HCEC 1CT (cell line): ENCODE measurements around the gene GOLGA2.

Experiments used
- DNase-seq: peaks from one replicate; pipeline ENCODE4 v3.0.0-alpha.2; 2017

Gene GOLGA2

DNA sequence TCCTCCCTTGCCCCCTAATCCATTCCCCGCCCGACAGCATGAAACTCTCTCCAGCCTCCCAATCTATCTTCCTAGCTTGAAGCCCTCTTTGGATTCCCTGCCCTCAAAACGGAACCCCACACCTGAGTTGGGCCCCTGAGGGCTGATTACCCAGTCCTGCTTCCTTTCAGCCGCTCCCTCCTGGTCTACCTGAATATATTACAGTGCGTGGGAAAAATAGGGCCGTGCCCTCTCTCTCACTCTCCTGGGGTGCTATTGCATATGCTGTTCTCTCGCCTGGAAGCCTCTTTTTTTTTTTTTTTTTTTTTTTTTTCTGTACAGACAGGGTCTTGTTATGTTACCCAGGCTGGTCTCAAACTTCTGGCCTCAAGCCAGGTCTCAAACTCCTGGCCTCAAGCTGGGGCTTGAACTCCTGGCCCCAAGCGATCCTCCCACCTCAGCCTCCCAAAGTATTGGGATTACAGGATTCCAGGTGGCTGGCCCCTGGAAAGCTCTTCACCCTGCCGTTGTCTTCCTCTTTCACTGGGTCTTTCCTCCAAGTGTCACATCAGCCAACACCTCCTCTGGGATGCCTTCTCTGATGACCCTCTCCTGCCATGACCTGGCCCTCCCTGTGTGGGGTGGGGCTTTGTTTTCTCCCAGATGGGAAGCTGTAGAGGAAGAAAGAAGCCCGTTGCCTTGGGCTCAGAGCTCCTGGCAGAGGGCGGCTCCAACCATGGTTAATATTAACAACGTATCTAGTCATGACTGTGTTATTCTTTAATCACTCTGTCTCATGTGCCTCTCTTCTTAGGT lies 64.4 kb downstream of the GOLGA2 start:
- no peak for DNase-seq

DNA sequence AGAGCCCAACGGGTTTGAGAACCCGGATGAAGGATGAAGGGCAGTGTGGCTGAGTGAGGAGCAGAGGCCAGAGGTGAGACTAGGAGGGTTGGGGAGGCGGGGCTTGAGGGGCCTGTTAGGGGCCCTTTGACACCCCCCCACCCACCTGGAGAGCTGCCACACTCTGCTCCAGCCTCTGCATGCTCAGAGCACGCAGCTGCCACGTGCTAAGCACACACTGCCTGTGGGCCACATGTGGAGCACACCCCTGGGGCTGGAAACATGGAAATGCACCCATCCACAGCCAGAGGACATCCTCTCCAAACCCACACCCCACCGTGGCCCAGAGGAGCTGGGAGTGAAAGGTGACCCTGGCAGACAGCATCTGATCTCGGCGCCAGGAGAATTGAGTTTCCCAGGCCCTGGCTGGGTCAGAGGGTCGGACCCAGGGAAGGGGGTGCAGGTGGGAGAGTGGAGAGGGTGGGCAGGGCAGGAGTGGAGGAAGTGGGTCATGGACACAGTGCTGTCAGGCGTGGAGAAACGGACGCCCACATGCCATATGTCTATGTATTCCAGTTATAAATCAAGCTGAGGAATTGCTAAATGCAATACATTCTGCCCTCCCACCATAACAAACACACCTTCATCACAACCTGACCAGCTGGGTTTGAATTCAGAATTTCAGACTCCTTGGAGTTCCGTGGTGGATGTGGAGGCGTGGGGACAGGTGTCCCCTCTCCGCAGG lies 66.7 kb downstream of the GOLGA2 start:
- DNase-seq = no peak

DNA sequence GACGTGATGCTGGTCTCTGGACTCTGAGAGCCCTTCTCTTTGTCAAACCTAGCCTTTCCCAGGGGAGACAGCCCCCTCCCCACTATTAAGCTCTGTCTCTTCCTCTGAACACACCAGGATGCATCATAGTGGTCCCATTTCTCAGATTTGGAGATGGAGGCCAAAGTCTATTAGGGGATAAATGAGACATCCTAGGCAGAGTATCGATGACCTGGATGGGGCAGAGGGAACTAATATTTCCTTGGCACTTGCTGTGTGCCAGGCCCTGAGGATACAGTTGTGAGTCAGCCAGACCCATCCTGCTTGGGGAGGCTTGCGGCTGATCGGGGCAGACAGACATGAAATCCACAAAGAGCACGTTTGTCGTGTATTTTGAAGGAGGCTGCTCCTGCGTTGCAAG lies 67.4 kb downstream of the GOLGA2 start:
- DNase-seq = no peak

DNA sequence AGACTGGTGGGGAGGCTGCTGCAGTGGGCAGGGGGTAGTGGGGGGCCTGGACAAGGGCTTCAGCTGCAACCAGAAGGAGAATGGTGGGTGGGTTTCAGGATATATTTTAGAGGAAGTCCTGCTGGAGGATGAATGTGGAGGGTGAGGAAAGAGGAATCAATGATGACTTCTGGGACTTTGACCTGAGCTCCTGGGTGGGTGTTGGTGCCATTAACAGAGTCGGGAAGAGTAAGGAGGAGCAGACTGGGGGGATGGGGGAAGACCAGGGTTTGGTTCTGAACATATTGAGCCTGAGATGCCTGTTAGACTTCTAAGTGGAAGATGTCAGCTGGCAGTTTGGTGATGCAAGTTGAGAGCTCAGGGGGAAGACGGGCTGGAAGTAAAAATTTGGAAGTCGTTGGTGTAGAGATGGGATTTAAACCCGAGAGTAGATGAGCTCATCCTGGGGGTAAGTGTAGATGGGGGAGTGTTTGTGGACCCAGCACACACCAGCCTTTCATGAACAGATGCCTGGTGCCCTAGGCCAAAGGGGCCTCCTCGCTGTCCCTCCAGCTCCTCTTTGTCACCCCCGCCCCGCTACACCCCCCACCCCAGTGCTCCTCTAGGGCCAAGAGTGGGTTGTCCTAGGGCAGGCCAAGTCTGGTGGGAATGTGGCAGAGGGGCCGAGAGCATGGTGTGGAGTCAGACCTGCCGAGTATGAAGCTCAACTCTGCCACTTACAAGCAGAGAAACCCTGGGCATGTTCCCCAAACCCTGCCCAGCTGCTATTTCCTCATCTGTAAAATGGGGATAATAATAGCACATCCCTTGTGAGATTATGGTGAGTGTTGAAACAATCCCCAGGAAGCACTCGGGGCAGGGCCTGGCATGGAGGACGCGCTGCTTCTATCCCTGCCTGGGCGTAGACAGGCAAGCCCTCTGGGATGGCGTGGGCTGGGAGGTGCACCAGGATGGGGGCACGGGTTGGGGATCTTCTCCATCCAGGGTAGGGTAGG lies 68.6 kb downstream of the GOLGA2 start:
- no peak for DNase-seq

DNA sequence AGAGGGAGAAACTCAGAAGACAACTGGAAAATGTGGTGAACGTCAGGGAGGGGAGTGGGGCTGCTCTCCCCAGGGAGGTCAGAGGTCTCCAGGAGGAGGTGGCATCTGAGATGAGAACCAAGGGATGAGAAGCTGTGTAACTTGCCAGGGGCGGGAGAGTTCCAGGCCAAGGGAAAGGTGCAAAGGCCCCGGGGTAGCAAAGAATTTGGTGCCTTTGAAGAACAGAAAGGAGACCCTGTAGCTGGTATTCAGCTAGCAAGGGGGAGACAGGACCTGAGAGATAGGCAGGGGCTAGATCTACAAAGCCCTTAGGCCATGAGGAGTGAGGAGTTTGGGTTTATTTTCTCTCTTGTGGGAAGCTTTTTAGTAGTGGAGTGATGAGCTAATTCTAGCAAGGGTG lies 69.3 kb downstream of the GOLGA2 start:
- no peak for DNase-seq
